Spleen (tissue), 7 donors: ENCODE results near the gene SUSD2.

Experiments
- CTCF ChIP-seq, 11 experiments: fragments of 200-600 bp in 7 of 11; fragments of 450-650 bp in 4 of 11; sonication (generic) in 4 of 11; IDR thresholded peaks in 8 of 11; conservative IDR thresholded peaks in 3 of 11; 1 replicate in 7 of 11; 2 replicates in 4 of 11; pipeline versions ENCODE4 v1.4.0 to v1.8.0; 2016 to 2021; ENCODE audit warnings: antibody characterized with exemption in 11 of 11, inconsistent platforms in 4 of 11, mild to moderate bottlenecking in 1 of 11
- POLR2A ChIP-seq, 3 donors: fragments of 450-650 bp; IDR thresholded peaks; one replicate each; pipeline ENCODE4 v1.5.1; 2017; ENCODE audit warnings: antibody characterized with exemption in 3 of 3, mild to moderate bottlenecking in 1 of 3
- donor health status: DM: no; HTN: no; CAD: no; lungs with moderate emphysema.
- donor health status: DM: no; HTN: no; CAD: no.
- donor health status: DM: no; HTN: no; CAD: no.

GRCh38 chr22:24216541-24217209 lies 35.4 kb downstream of the SUSD2 start:
- TF ChIP-seq CTCF (IDR thresholded peaks at IDR 0.05 in 8 of 11, conservative IDR thresholded peaks at IDR 0.05 in 3 of 11) (no peak), POLR2A (IDR thresholded peaks at IDR 0.05) (no peak)
